GM21423 (cell line): ENCODE results near the gene LTB4R.
A peak's percentile ranks its signal among the peaks of the same experiment; 100 is the strongest.

ENCODE experiments used
- ATAC-seq: cut with Tn5 transposase; IDR thresholded peaks from one replicate; pipeline ENCODE4 v1.9.1; 2021; ENCODE audit warnings: mild to moderate bottlenecking, moderate library complexity; ENCODE audit not compliant: unreplicated experiment

The LTB4R gene, protein sequence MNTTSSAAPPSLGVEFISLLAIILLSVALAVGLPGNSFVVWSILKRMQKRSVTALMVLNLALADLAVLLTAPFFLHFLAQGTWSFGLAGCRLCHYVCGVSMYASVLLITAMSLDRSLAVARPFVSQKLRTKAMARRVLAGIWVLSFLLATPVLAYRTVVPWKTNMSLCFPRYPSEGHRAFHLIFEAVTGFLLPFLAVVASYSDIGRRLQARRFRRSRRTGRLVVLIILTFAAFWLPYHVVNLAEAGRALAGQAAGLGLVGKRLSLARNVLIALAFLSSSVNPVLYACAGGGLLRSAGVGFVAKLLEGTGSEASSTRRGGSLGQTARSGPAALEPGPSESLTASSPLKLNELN

DNA sequence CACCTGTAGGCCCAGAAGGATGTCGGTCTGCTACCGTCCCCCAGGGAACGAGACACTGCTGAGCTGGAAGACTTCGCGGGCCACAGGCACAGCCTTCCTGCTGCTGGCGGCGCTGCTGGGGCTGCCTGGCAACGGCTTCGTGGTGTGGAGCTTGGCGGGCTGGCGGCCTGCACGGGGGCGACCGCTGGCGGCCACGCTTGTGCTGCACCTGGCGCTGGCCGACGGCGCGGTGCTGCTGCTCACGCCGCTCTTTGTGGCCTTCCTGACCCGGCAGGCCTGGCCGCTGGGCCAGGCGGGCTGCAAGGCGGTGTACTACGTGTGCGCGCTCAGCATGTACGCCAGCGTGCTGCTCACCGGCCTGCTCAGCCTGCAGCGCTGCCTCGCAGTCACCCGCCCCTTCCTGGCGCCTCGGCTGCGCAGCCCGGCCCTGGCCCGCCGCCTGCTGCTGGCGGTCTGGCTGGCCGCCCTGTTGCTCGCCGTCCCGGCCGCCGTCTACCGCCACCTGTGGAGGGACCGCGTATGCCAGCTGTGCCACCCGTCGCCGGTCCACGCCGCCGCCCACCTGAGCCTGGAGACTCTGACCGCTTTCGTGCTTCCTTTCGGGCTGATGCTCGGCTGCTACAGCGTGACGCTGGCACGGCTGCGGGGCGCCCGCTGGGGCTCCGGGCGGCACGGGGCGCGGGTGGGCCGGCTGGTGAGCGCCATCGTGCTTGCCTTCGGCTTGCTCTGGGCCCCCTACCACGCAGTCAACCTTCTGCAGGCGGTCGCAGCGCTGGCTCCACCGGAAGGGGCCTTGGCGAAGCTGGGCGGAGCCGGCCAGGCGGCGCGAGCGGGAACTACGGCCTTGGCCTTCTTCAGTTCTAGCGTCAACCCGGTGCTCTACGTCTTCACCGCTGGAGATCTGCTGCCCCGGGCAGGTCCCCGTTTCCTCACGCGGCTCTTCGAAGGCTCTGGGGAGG, at the start of gene LTB4R:
Gene LTB4R (plus strand): TSS at position 857 of the 959 bp plus-strand sequence. CDS start 4,150 bp downstream, outside the sequence.
- ATAC-seq: peak; percentile 57

DNA sequence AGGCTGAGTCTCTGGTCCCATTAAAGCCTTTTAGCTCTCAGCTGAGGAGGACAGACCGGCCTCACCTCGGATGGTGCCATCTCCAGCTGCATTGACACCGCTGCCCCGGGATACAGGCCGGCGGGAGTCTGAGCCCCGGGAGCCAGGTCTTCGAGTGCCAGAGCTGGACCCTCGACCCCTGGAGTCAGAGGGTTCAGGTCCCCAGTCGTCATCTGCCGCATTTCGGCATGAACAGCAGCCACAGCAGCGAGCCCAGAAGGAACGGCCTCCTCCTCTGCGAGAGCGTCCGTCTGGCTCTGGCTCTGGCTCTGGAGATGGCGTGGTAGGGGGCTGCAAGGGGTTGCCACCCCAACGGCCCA, 49.4 kb upstream of the LTB4R start:
- no peak for ATAC-seq

DNA sequence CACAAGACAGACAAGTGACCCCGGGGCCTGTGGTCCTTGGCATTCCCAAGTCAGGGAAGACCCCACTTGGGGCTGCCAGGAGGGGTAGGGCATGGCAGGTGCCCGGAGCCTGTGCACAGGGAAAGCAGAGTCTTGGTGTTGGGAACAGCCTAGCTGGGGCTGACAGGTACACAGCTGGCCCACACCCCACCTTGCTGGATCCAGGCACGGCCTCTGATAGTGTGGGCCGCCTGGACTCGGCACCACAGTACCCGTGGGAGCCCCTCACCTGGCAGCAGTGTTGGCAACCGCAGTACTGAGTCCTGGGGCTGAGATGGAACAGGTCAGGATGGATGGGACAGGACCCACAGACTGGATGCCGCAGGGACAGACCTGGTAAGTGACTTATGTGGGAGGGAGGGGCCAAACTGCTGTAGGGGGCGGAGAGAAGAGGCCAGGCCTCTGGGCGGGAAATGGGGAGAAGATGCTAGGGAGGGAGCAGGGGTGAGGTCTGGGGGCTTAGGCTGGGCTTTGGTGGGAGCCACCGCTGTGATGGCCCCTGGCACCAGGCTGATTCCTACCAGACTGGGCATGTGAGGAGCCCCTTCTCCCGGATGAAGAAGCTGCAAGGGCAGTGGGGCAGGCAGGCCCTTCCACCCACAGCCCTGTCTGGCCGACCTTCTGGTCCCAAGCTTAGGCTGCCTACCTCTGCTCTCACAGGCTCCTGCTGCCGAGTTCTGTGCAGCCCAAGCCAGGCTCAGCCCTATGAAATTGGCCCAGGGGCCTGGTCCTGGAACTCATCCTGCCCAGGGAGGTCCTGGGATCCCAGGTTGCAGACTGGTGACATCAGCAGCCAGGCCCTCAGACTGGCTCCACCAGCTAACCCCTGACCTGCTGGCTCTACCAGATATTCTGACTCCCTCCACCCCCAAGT, 48.2 kb upstream of the LTB4R start, which contains the start of gene TGM1:
Gene TGM1 (minus strand): TSS at position 357 of the 913 bp plus-strand sequence. CDS start 825 bp downstream, outside the sequence.
- ATAC-seq: no peak

DNA sequence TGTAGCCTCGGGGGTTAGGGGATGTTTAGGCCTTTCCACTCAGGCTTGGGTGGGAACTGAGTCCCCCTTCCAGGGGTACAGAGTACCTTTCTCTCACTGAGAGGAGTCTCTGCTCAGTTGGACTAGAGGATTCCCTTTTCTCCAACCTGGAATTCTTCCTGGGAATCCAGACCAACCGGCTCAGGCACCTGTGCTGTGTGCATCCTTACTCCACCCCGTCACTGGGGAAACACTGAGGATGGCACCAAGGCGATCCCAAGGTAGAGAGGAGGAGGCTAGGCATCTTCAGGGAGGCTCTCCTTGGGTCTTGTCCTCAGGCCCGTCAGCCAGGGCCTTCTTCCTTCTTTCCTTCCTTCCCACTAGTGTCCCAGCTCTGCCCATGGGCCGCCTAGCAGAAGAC, 47.5 kb upstream of the LTB4R start:
- ATAC-seq: no peak

DNA sequence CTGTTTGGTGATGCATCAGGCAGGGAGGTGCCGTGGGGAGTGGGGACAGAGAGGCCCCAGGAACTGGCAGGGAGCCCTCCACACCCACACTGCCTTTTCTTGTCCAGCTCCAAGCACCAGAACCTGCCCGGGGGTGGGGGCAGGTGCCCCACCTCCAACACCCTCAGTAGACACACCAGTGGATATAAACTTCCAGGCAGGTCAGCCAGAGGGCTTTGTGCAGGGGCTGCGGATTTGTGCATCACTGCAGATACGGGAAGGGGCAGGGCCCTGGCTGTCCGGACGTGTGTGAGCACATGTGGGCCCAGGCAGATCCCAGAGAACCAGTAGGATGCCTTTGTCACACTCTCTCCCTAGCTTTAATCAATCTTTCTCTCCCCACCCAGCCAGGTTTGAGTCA, 47.0 kb upstream of the LTB4R start:
- ATAC-seq: no peak

DNA sequence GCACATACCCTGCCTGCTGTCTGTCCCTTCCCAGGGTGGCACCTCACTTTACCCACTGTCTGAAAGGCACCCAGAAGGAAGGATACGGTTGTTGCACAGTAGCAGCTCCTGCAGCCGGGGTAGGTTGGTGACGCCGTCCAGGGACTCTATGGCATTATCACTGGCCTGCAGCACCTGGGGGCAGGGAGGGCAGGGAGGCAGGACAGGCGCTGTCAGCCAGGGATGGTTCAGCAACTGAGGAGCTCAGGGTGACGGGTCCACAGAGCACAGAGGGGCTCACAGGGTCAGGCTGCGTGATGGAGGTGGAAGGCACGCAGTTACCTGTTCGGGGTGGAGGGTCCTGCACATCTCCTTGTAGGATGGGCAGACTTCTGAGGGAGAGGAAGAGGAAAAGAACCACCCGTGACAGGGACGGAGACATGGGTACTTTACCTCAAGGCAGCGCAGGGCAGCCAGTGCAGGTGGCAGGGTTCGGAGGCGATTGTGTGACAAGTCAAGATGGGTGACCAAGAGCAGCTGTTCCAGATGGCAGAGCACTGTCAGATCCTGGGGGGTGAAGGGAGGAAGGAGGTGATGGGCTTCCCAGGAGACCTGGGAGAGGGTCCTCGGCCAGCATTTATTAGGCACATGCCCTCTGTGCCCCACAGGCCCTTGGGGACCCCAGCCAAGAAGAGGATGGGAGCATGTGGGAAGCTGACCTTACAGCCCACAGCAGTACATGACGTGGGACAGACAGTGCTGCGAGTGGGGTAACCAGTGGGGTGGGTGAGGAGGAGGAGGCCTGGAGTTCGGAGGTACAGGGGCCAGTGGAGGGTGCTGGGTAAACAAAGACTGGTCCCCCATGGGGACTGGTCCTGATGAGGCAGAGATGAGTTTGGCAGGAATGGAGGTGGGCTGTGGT, 44.7 kb upstream of the LTB4R start:
- no peak for ATAC-seq

DNA sequence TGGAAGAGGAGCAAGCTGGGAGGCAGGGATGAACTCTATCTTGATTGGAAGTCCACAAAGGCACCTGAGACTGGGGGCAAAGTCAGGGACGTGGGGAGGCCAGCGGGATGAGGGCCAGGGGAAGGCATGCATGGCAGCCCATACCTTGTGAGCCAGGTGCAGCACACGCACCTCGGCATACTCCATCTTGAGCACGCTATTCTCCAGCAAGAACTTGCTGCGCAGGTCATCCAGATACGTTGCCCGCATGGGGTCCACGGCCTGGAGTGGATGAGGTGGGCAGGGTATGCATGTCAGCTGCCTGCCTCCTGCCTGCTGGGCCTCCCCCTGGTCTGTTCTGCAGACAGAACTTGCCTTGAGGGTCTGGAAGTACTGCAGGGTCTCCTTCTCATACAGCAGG, 43.8 kb upstream of the LTB4R start:
- no peak for ATAC-seq

DNA sequence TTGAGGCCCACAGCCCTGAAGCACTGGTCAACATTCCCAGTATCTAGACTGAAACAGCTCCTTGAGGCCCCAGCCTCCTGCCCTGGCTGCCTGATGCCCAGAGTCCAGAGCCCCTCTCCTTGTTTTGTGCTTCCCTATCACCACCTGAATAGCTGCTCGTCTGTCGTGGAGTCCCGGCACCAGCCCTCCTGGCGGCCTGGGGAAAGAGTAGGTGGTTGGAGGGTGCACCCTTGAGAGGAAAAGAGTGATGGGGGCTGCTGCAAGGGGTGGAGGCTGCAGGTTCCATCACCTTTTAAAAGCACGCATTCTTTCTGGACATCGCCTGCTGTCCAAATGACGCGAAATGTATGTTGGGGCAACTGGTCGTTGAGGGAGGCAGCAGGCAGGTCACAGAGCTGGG, 43.1 kb upstream of the LTB4R start:
- no peak for ATAC-seq

DNA sequence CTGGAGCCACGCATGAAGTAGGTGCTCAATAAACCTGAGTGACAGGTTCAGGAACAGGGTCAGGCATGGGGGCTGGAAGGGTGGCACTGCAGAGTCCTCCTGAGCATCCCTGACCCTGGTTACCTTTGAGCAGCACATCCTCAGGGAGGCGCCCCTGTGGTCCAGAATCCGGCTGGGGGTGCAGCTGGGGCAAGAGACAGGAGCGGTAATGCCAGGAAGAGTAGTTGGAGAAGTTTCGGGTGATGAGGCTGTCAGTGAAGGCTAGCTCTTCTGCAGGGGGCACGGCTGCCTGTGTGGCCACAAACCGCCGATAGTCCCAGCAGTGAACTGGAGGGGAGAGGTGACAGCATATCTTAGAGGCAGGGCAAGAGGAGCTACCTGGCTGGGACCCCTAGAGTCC, 41.9 kb upstream of the LTB4R start:
- no peak for ATAC-seq

DNA sequence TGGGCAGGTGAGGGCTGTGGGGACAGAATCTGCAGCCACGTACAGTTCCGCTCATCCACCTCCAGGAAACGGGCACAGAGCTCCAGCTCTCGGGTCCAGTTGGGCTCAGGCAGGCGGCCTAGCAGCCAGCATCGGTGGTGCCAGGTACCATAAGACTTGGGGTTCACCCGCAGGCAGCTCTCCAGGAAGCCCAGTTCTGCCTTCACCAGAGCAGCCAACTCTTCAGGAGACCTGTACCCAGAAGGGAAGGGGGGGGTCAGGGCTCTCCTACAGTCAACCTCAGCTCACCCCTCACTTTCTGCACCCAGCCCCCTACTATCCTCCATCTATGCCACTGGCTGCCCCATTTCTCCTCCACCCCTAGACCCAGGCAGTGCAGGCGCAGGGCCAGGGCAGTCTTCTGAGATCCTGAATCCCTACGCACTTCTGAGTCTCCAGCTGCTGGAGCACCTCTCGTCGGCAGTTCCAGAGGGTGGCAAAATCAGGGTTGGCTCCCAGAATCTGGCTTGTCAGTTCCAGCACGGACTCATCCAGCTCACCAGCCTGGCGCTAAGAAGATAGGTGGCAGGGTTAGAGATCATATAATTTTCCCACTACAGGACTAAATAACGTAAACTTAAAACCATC, 41.3 kb upstream of the LTB4R start:
- no peak for ATAC-seq

DNA sequence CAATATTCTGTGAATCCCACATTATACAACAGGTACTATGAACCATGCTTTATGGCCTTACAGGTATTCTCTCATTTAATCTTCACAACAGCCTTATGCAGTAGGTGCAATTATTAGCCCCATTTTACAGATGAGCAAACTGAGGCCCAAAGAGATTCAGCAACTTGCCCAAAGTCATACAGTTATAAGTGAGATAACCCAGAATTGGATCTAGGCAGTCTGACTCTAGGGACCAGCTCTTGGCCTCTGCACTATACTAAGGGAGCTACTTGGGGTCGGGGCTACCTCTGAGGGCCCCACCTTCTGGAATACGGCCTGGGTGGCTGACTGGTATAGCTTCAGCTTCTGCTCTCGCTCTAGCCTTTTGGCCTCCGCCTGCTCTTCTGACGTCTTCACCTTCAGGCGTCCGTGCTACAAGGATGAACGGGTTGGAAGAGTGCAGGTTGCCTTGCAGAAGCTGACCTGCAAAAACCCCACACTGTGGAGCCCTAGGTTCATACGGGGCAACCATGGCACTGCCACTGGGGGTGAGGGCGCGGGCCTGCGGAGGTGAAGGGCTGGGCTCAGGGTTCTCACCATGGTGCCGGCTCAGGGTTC, 40.7 kb upstream of the LTB4R start:
- no peak for ATAC-seq

DNA sequence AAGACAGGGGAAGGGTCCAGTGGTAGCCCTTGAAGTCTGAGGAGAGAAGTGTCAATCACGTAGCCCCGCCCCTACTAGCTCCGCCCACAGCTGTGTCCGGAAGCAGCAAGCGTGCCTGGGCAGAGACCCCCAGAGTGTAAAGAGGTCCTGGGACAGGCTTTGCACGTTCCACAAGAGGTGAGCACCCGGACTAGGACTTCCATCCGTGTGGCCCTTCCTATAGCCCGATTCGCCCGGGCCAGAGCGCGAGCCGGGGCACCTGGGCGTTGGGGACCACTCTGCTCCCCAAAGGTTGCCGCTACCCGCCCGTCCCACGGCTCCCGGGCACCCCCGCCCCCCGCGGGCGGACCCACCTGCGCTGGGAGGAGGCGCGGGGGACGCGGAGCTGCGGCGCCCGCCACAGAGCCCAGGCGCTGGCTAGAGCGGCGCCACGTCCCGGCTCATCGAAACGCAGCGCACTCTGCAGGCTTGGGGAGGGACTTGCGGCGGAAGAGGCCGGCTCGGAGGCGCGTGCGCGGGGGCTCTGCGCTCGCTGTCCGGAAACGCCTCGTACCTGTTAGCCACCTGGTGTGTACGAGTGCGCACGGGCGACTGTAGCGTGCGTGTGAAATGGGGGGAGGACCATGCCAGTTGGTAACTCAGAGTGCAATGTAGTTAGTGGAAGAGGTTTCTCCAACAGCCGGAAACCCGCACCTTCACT, 40.0 kb upstream of the LTB4R start, which contains the start of gene RABGGTA:
Gene RABGGTA (minus strand): TSS at position 464 of the 700 bp plus-strand sequence. CDS start 482 bp downstream, outside the sequence.
- ATAC-seq: peak; percentile 85

DNA sequence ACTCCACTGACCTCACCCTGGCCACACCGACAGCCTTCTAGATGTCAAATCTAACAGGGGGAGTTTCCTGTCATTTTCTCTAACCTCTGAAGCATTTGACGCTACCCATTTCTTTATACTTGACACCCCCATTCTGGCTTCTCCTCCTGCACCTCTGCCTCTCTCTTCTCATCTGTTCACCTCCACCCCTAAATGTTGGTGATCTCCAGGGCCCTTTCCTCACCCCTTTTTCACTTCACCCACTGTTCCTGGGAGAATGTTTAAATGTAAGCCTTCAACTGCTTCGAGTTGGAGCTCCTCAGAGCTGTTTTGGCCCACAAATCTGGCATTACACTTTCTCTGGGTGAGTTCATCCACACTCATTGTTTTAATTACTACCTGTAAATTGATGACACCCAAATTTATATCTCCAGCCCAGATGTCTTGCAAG, 39.5 kb upstream of the LTB4R start:
- ATAC-seq: no peak

DNA sequence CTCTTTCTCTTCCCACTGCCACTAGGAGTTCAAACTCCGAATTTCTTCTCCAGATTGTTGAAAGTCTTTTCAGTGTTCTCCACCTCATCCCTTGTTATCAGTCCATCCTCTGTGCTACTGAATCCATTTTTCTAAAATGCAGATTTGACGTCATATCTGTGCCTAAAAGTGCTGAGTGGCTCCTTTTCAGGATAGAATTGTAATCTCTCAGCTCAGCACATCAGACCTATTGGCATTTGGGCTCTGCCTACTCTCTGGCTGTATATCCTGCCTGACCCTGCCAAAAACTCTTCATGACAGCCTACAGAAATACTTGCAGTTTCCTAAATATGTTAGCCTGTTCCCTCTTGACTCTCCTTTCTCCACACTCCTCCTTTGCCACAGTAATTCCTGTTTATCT, 38.8 kb upstream of the LTB4R start:
- ATAC-seq: no peak

DNA sequence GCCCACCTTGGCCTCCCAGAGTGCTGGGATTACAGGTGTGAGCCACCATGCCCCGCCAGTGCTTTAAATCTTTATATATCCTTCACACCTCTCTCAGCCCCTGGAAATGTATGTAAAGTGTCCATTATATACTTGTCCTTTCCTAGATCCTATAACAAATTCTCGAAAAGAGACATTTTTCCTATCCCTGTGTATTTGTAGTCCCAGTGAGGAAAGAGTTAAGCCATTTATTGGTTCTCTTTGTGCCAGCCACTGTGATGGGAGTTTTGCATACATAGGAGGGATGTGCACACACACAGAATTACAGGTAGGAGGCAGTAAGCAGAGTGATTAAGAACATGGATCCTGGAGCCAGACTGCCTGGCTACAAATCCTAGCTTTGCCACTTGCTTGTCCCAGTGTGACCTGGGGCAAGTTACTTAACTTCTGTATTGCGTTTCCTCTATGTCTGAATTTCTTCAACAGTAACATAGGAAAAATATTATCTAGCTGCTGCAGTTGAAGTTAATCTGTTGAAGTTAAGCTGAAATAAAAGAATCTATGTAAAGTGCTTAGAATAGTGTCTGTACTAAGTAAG, 37.8 kb upstream of the LTB4R start:
- ATAC-seq: no peak

DNA sequence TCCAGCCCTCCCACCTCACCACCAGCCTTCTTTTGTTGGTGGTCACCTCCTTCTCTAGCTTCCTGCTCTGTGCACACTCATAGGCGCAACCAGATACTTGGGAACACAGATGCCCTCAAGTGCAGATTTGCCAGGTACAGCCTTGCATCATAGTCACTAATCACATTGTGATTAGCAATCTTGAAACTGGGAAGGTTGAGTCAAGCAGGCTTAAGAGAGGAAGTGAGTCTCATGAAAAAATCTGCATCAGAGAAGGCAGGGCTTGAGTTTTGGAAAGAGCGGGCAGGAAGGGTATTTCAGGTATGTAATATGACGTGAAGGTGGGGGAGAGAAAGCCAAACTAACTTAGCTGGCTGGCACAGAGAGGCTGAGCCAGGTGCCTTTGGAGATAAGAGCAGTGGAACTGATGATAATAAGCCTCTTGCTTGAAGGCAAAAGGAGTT, 37.2 kb upstream of the LTB4R start:
- ATAC-seq: peak; percentile 38

DNA sequence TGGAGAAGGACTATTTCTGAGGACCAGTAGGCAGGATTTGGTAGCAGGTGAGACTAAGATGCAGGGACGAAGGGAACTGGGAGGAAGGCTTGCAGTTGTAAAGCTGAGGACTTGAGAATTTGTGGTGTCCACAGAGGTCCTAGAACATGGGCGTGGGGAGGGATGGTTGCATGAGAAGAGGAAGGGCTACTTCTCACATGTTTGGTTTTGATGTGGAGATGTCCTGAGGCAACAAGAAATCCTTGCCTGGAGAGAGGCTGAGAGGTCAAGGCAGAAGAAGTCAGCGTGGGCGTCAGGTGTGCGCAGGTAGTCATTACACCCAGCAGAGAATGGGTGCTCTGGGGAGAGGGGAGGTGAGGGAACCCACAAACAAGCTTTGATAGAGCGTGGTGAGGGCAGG, 34.2 kb upstream of the LTB4R start:
- ATAC-seq: no peak
